HepG2 (cell line): ENCODE results near the gene FNDC8. TPM values are rescaled to one million over a fixed set of nuclear protein-coding genes. Genes with fewer than 3 reads are reported as not detected.

ENCODE experiments used
- ATAC-seq: fragments of 200-7000 bp; cut with Tn5 transposase; 3 replicates; pipeline ENCODE4 v1.9.1; 2020; ENCODE audit warnings: mild to moderate bottlenecking, moderate library complexity
- BruUV-seq: library from RNA; stranded (reverse); fragments of 400-500 nt; replicated peaks from 2 replicates; lab custom pipeline; 2021; lab: Mats Ljungman, UMichigan
- CTCF ChIA-PET: fragments of 300-600 bp; formaldehyde crosslinking; extraction: SDS; loops from one replicate; lab custom pipeline; 2021; ENCODE audit warnings: low total read pairs, inconsistent platforms, low intra/inter-chr PET ratio; lab: Yijun Ruan, JAX
- POLR2A ChIA-PET: fragments of 350-600 bp; sonication (Branson Sonifier 250); formaldehyde crosslinking; loops from one replicate; lab custom pipeline; 2020; ENCODE audit warnings: antibody characterized with exemption, inconsistent platforms; lab: Yijun Ruan, JAX
- DNase-seq: peaks from one replicate; pipeline ENCODE4 v3.0.0-alpha.2; 2015; ENCODE audit warnings: low spot score
- FAIRE-seq: peaks from 3 replicates; lab custom pipeline; 2011; peaks lifted over from hg19 to GRCh38; lab: Jason Lieb, UNC
- H2AFZ ChIP-seq: one replicate; pipeline ENCODE4 v1.6.1; 2011; ENCODE audit warnings: low read length, inconsistent platforms
- H3K27ac ChIP-seq: fragments of 300-600 bp; 3 replicates; pipeline ENCODE4 v1.8.0; 2011; ENCODE audit warnings: mixed run types, mild to moderate bottlenecking, mixed read lengths, low read length, inconsistent platforms; ENCODE audit not compliant: insufficient read depth; ENCODE audit errors: extremely low read length
- H3K27me3 ChIP-seq, 2 experiments: fragments of 200-600 bp in 1 of 2; 2 replicates in 1 of 2; 3 replicates in 1 of 2; pipeline versions ENCODE4 v1.6.0 to v1.8.0; 2011; ENCODE audit warnings: low read length in 2 of 2, mild to moderate bottlenecking in 2 of 2, moderate library complexity in 2 of 2, inconsistent platforms in 1 of 2; ENCODE audit not compliant: insufficient read depth in 2 of 2, control insufficient read depth in 1 of 2
- H3K36me3 ChIP-seq, 2 experiments: fragments of 200-600 bp in 1 of 2; replicated peaks in 1 of 2; 2 replicates in 1 of 2; 3 replicates in 1 of 2; pipeline versions ENCODE4 v1.5.1 to v1.8.0; 2011; ENCODE audit warnings: low read length in 2 of 2, inconsistent platforms in 1 of 2; ENCODE audit not compliant: insufficient read depth in 2 of 2, control insufficient read depth in 1 of 2
- H3K4me1 ChIP-seq: 2 replicates; pipeline ENCODE4 v1.5.1; 2012; ENCODE audit warnings: low read length, inconsistent platforms; ENCODE audit not compliant: insufficient read depth
- H3K4me2 ChIP-seq: 2 replicates; pipeline ENCODE4 v1.6.0; 2011; ENCODE audit warnings: low read depth, low read length, inconsistent platforms
- H3K4me3 ChIP-seq, 3 experiments: fragments of 200-600 bp in 1 of 3; sonication (generic), shearing (Covaris generic) in 1 of 3; replicated peaks in 1 of 3; 2 replicates each; pipeline ENCODE4 v1.5.1; 2011 to 2016; ENCODE audit warnings: low read length in 3 of 3, inconsistent platforms in 2 of 3, low read depth in 2 of 3, mild to moderate bottlenecking in 2 of 3, control low read depth in 1 of 3, mixed read lengths in 1 of 3; ENCODE audit not compliant: insufficient read depth in 1 of 3
- H3K79me2 ChIP-seq: one replicate; pipeline ENCODE4 v1.6.1; 2011; ENCODE audit warnings: low read length, inconsistent platforms; ENCODE audit not compliant: insufficient read depth
- H3K9ac ChIP-seq: 2 replicates; pipeline ENCODE4 v1.6.0; 2011; ENCODE audit warnings: mild to moderate bottlenecking, low read depth, low read length, inconsistent platforms; ENCODE audit not compliant: insufficient read depth
- H3K9me3 ChIP-seq: 2 replicates; pipeline ENCODE4 v1.5.1; 2012; ENCODE audit warnings: mild to moderate bottlenecking, low read length
- H4K20me1 ChIP-seq: 2 replicates; pipeline ENCODE4 v1.6.0; 2011; ENCODE audit warnings: inconsistent platforms, mild to moderate bottlenecking, low read length, moderate library complexity; ENCODE audit not compliant: insufficient read depth
- ATF6 ChIP-seq: sonication (generic); formaldehyde crosslinking; conservative IDR thresholded peaks from 2 replicates; pipeline ENCODE4 v1.4.0; 2020; ENCODE audit warnings: missing genetic modification reagents
- BORCS8-MEF2B ChIP-seq: sonication (generic); formaldehyde crosslinking; IDR thresholded peaks from 2 replicates; pipeline ENCODE4 v1.8.0; 2022; ENCODE audit warnings: mild to moderate bottlenecking, missing genetic modification reagents
- ERF ChIP-seq: IDR thresholded peaks from 2 replicates; pipeline ENCODE4 v1.6.1; 2018; ENCODE audit warnings: missing biosample characterization, missing genetic modification reagents
- HIVEP1 ChIP-seq: sonication (generic); formaldehyde crosslinking; IDR thresholded peaks from 2 replicates; pipeline ENCODE4 v1.4.0; 2020; ENCODE audit warnings: mild to moderate bottlenecking, missing genetic modification reagents
- IRX3 ChIP-seq: sonication (generic); formaldehyde crosslinking; IDR thresholded peaks from 2 replicates; pipeline ENCODE4 v1.8.1; 2023; ENCODE audit warnings: mild to moderate bottlenecking, low read depth, missing genetic modification reagents, borderline replicate concordance
- PHB2 ChIP-seq: fragments of 450-650 bp; IDR thresholded peaks from 2 replicates; pipeline ENCODE4 v1.6.1; 2018; ENCODE audit not compliant: partially characterized antibody
- RCOR2 ChIP-seq: IDR thresholded peaks from 2 replicates; pipeline ENCODE4 v1.6.1; 2016; ENCODE audit warnings: missing biosample characterization, missing genetic modification reagents
- RXRB ChIP-seq: IDR thresholded peaks from 2 replicates; pipeline ENCODE4 v1.6.1; 2016; ENCODE audit warnings: borderline replicate concordance, missing genetic modification reagents, missing compliant biosample characterization
- SP1 ChIP-seq, 2 experiments: fragments of 450-650 bp in 1 of 2; sonication (generic) in 1 of 2; formaldehyde crosslinking in 1 of 2; IDR thresholded peaks; 2 replicates each; pipeline versions ENCODE4 v1.4.0 to v1.6.1; 2016 to 2020; ENCODE audit warnings: missing genetic modification reagents in 1 of 2
- SPEN ChIP-seq: sonication (generic); formaldehyde crosslinking; IDR thresholded peaks from 2 replicates; pipeline ENCODE4 v1.5.1; 2020; ENCODE audit warnings: low read depth, mild to moderate bottlenecking, missing genetic modification reagents
- USF2 ChIP-seq, 2 experiments: sonication (generic) in 1 of 2; formaldehyde crosslinking in 1 of 2; IDR thresholded peaks; 2 replicates each; pipeline versions ENCODE4 v1.5.1 to v1.6.1; 2011 to 2020; ENCODE audit warnings: borderline replicate concordance in 1 of 2, low read depth in 1 of 2, low read length in 1 of 2, mild to moderate bottlenecking in 1 of 2, missing genetic modification reagents in 1 of 2, moderate library complexity in 1 of 2
- ZBTB3 ChIP-seq: sonication (generic); formaldehyde crosslinking; IDR thresholded peaks from 2 replicates; pipeline ENCODE4 v1.4.0; 2020; ENCODE audit warnings: low read depth, mild to moderate bottlenecking, moderate library complexity, missing genetic modification reagents, borderline replicate concordance
- ZNF143 ChIP-seq: sonication (generic); formaldehyde crosslinking; IDR thresholded peaks from 2 replicates; pipeline ENCODE4 v1.4.0; 2020; ENCODE audit warnings: missing genetic modification reagents
- ZNF160 ChIP-seq: sonication (generic); formaldehyde crosslinking; IDR thresholded peaks from 2 replicates; pipeline ENCODE4 v1.8.0; 2022; ENCODE audit warnings: mild to moderate bottlenecking, inconsistent platforms, missing genetic modification reagents
- ZNF20 ChIP-seq: sonication (generic); formaldehyde crosslinking; IDR thresholded peaks from 2 replicates; pipeline ENCODE4 v1.4.0; 2020; ENCODE audit warnings: mild to moderate bottlenecking, moderate library complexity, missing genetic modification reagents
- ZNF230 ChIP-seq: sonication (generic); formaldehyde crosslinking; IDR thresholded peaks from 2 replicates; pipeline ENCODE4 v1.4.0; 2020; ENCODE audit warnings: mild to moderate bottlenecking, missing genetic modification reagents
- ZNF292 ChIP-seq: sonication (generic); formaldehyde crosslinking; IDR thresholded peaks from 2 replicates; pipeline ENCODE4 v1.8.1; 2022; ENCODE audit warnings: mild to moderate bottlenecking, low read depth, missing genetic modification reagents, borderline replicate concordance
- ZNF33A ChIP-seq: sonication (generic); formaldehyde crosslinking; IDR thresholded peaks from 2 replicates; pipeline ENCODE4 v1.5.1; 2020; ENCODE audit warnings: missing genetic modification reagents, mild to moderate bottlenecking, moderate library complexity, borderline replicate concordance
- ZNF33B ChIP-seq: sonication (generic); formaldehyde crosslinking; IDR thresholded peaks from 2 replicates; pipeline ENCODE4 v1.5.1; 2020; ENCODE audit warnings: mild to moderate bottlenecking, missing genetic modification reagents
- WGBS: methylation state at CpG from one replicate; pipeline ENCODE4 v1.1.6; 2017; ENCODE audit warnings: low lambda C conversion rate; 5-methylcytosine and 5-hydroxymethylcytosine counted together
- in situ Hi-C: cut with HindIII; loops from 2 replicates; pipeline ENCODE4 v1.10.0; 2017; ENCODE audit warnings: low pct_unique_long_range_greater_than_20kb; ENCODE audit not compliant: extremely low pct_ligation_motif_present
- intact Hi-C: fragments of 100-400 bp; cut with micrococcal nuclease; formaldehyde crosslinking; loops from one replicate; pipeline ENCODE4 v1.10.0; 2022; ENCODE audit not compliant: unreplicated experiment
- polyA plus RNA-seq, 8 experiments: library from polyadenylated mRNA; depleted of rRNA in 3 of 8; stranded (reverse) in 7 of 8; unstranded in 1 of 8; fragments of >200 nt; fragmentation: Illumina TruSeq in 4 of 8; extraction: Trizol in 4 of 8; gene quantifications; 2 replicates each; pipeline versions ENCODE4 v1.2.1 to v1.2.3, GENCODE V29; 2011 to 2016; ENCODE audit warnings: low read depth in 4 of 8, missing spikeins in 1 of 8, mixed read lengths in 1 of 8; ENCODE audit not compliant: insufficient read depth in 1 of 8
- total RNA-seq, 5 experiments: library from RNA; depleted of rRNA; stranded (reverse); fragments of >200 nt; fragmentation: Illumina TruSeq; extraction: Trizol; gene quantifications; 2 replicates each; pipeline ENCODE4 v1.2.3, GENCODE V29; 2016; ENCODE audit warnings: low read depth in 1 of 5

Gene FNDC8
- total and polyA plus RNA-seq, 2 of the 13 experiments (the other 11 are each of a cell fraction or from before 2014, with no cell fraction given): not detected

GRCh38 chr17:35160354-35161201, 39.2 kb downstream of the FNDC8 start (continued):
- no peak for TF ChIP-seq SPEN (CRISPR knock-in tag)
- TF ChIP-seq RCOR2 (CRISPR knock-in tag): no peak
- TF ChIP-seq ATF6 (CRISPR knock-in tag): no peak

- FAIRE-seq: no peak
- in situ Hi-C loops: no loop called here
- TF ChIP-seq ZNF33A (no peak), ZNF143 (CRISPR knock-in tag) (no peak), ZNF20 (CRISPR knock-in tag) (no peak), ZNF230 (CRISPR knock-in tag) (no peak), RXRB (CRISPR knock-in tag) (no peak), HIVEP1 (no peak), PHB2 (no peak), USF2 (IDR thresholded peaks at IDR 0.05; ENCODE audit: low read depth, low read length) (no peak), USF2 (CRISPR knock-in tag; IDR thresholded peaks at IDR 0.05; ENCODE audit: borderline replicate concordance) (no peak), ERF (CRISPR knock-in tag) (no peak), ZNF160 (CRISPR knock-in tag) (no peak), ZBTB3 (no peak), ZNF33B (CRISPR knock-in tag) (no peak), BORCS8-MEF2B (CRISPR knock-in tag) (no peak), IRX3 (CRISPR knock-in tag) (no peak), SP1 (IDR thresholded peaks at IDR 0.05) (no peak), SP1 (CRISPR knock-in tag; IDR thresholded peaks at IDR 0.05) (no peak), ZNF292 (no peak)
Measured at GRCh38 chr17:35161281-35161761, 39.9 kb downstream of the FNDC8 start.

More at GRCh38 chr17:35161281-35161761, 39.9 kb downstream of the FNDC8 start:
- no peaks in the 10 kb centered on the region for H3K9me3 ChIP-seq
- H3K79me2 ChIP-seq: no peaks in the 10 kb centered on the region
- ChIA-PET CTCF (no interaction called here), POLR2A (no interaction called here)
- H3K4me2 ChIP-seq: no peak overlapping the region
- H3K27me3 ChIP-seq: peaks cover 0 to 14% of the 10 kb centered on the region in 2 experiments; a peak in 3 of 5 replicates
- BruUV-seq: no TSS peak
- DNase-seq (no peak), ATAC-seq (no peak)
- no peak overlapping the region for H3K4me3 ChIP-seq
- intact Hi-C loops: no loop called here
- no peak overlapping the region for H2AFZ ChIP-seq
- H3K9ac ChIP-seq: no peak overlapping the region
- H3K27ac ChIP-seq: no peak overlapping the region
- H3K4me1 ChIP-seq: no peaks in the 10 kb centered on the region
- H4K20me1 ChIP-seq: no peaks in the 10 kb centered on the region
- no peaks in the 10 kb centered on the region for H3K36me3 ChIP-seq
- 0% methylated on average over 3 of the region's 3 CpGs for WGBS
